Skeletal muscle tissue (tissue), 4 donors: ENCODE measurements around the gene CYP2B6. TPM values are rescaled to one million over a fixed set of nuclear protein-coding genes. Genes with fewer than 3 reads are reported as not detected.
"Not testable (repeated sequence)": the region's sequence is repeated elsewhere in the genome, so short reads cannot be mapped to it uniquely, and the experiment has no call there.

ENCODE experiments used
- H3K27ac ChIP-seq: one replicate; pipeline ENCODE4 v1.7.0; 2013; ENCODE audit warnings: mild to moderate bottlenecking, low read depth, low read length, inconsistent platforms
- H3K27me3 ChIP-seq, 3 donors: one replicate each; pipeline ENCODE4 v1.7.0; 2013; ENCODE audit warnings: low read length in 3 of 3; ENCODE audit not compliant: control insufficient read depth in 3 of 3, insufficient read depth in 3 of 3
- H3K36me3 ChIP-seq, 3 donors: one replicate each; pipeline ENCODE4 v1.7.0; 2013; ENCODE audit warnings: low read length in 3 of 3; ENCODE audit not compliant: control insufficient read depth in 3 of 3, insufficient read depth in 3 of 3
- H3K4me1 ChIP-seq, 3 donors: one replicate each; pipeline ENCODE4 v1.7.0; 2013; ENCODE audit warnings: low read length in 3 of 3, mild to moderate bottlenecking in 3 of 3; ENCODE audit not compliant: control insufficient read depth in 3 of 3, insufficient read depth in 3 of 3
- H3K4me3 ChIP-seq, 3 donors: one replicate each; pipeline ENCODE4 v1.7.0; 2013; ENCODE audit warnings: low read length in 3 of 3
- H3K9ac ChIP-seq, 3 donors: one replicate each; pipeline ENCODE4 v1.7.0; 2013; ENCODE audit warnings: low read length in 3 of 3, mild to moderate bottlenecking in 3 of 3, moderate library complexity in 2 of 3, low read depth in 1 of 3
- H3K9me3 ChIP-seq, 3 donors: one replicate each; pipeline ENCODE4 v1.7.0; 2013; ENCODE audit warnings: low read length in 3 of 3; ENCODE audit not compliant: control insufficient read depth in 3 of 3
- total RNA-seq: library from RNA; depleted of rRNA; stranded (reverse); fragments of >200 nt; gene quantifications from one replicate; pipeline ENCODE4 v1.2.3, GENCODE V29; 2014
- donor health status: Osteomylitis.

The CYP2B6 gene
- total RNA-seq, 1 donor from 2014 or later = not detected

- Histone ChIP-seq H3K4me1 (no peaks in the 10 kb centered on the region), H3K27ac (no peak overlapping the region), H3K4me3 (no peak overlapping the region), H3K36me3 (no peaks in the 10 kb centered on the region), H3K9ac (no peak overlapping the region), H3K27me3 (peaks cover 0 to 5% (median 5%) of the 10 kb centered on the region in 3 donors), H3K9me3 (no peaks in the 10 kb centered on the region)
Observed at GRCh38 chr19:40960780-40961179, 30.3 kb upstream of the CYP2B6 start.

DNA sequence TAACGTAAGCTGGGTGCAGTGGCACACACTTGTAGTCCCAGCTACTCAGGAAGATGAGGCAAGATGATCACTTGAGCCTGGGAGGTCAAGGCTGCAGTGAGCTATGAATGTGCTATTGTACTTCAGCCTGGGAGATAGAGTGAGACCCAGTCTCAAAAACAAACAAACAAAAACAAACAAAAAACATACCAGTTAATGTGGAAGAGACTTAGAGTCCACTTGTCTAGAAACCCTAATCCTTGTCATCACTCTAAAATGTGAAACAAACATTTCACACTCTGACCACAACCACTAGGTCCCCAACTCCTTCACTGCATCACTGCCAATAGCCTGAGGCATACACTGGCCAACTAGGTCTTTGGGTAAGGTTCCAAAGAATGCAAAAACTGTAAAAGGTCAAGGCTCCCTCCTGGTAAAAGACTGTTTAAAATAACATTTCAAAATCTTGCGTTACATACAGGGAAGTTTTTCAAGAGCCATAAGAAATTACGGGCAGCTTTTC, 28.6 kb upstream of the CYP2B6 start:
- H3K4me3 ChIP-seq = no peak overlapping the region
- no peaks in the 10 kb centered on the region for H3K4me1 ChIP-seq
- no peaks in the 10 kb centered on the region for H3K36me3 ChIP-seq
- no peaks in the 10 kb centered on the region for H3K9me3 ChIP-seq
- H3K27ac ChIP-seq = no peak overlapping the region
- no peak overlapping the region for H3K9ac ChIP-seq
- peaks cover 0 to 5% (median 5%) of the 10 kb centered on the region in 3 donors for H3K27me3 ChIP-seq

DNA sequence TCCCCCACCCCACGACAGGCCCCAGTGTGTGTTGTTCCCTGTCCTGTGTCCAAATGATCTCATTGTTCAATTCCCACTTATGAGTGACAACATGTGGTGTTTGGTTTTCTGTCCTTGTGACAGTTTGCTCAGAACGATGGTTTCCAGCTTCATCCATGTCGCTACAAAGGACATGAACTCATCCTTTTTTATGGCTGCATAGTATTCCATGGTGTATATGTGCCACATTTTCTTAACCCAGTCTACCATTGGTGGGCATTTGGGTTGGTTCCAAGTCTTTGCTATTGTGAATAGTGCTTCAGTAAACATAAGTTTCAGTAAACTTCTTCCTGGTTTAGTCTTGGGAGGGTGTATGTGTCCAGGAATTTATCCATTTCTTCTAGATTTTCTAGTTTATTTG, 26.7 kb upstream of the CYP2B6 start:
- H3K9ac ChIP-seq, H3K27me3 ChIP-seq, H3K27ac ChIP-seq, H3K4me1 ChIP-seq, H3K36me3 ChIP-seq, H3K9me3 ChIP-seq, H3K4me3 ChIP-seq: not testable (repeated sequence)

- not testable (repeated sequence) for H3K27ac ChIP-seq, H3K4me3 ChIP-seq, H3K36me3 ChIP-seq, H3K9me3 ChIP-seq, H3K27me3 ChIP-seq, H3K9ac ChIP-seq, H3K4me1 ChIP-seq
Observed at GRCh38 chr19:40965351-40965750, 25.7 kb upstream of the CYP2B6 start.

DNA sequence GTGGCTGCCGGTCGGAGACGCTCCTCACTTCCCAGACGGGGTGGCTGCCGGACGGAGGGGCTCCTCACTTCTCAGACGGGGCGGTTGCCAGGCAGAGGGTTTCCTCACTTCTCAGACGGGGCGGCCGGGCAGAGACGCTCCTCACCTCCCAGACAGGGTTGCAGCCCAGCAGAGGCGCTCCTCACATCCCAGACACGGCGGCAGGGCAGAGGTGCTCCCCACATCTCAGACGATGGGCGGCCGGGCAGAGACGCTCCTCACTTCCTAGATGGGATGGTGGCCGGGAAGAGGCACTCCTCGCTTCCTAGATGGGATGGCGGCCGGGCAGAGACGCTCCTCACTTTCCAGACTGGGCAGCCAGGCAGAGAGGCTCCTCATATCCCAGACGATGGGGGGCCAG, 24.5 kb upstream of the CYP2B6 start:
- H3K4me3 ChIP-seq, H3K9ac ChIP-seq, H3K9me3 ChIP-seq, H3K27me3 ChIP-seq, H3K36me3 ChIP-seq, H3K4me1 ChIP-seq, H3K27ac ChIP-seq: not testable (repeated sequence)

- H3K4me1 ChIP-seq, H3K9ac ChIP-seq, H3K27ac ChIP-seq, H3K27me3 ChIP-seq, H3K4me3 ChIP-seq, H3K9me3 ChIP-seq, H3K36me3 ChIP-seq: not testable (repeated sequence)
Observed at GRCh38 chr19:40968065-40968464, 23.0 kb upstream of the CYP2B6 start.

- not testable (repeated sequence) for H3K4me3 ChIP-seq, H3K9ac ChIP-seq, H3K27ac ChIP-seq, H3K9me3 ChIP-seq, H3K27me3 ChIP-seq, H3K4me1 ChIP-seq, H3K36me3 ChIP-seq
Observed at GRCh38 chr19:40969721-40970120, 21.4 kb upstream of the CYP2B6 start.

DNA sequence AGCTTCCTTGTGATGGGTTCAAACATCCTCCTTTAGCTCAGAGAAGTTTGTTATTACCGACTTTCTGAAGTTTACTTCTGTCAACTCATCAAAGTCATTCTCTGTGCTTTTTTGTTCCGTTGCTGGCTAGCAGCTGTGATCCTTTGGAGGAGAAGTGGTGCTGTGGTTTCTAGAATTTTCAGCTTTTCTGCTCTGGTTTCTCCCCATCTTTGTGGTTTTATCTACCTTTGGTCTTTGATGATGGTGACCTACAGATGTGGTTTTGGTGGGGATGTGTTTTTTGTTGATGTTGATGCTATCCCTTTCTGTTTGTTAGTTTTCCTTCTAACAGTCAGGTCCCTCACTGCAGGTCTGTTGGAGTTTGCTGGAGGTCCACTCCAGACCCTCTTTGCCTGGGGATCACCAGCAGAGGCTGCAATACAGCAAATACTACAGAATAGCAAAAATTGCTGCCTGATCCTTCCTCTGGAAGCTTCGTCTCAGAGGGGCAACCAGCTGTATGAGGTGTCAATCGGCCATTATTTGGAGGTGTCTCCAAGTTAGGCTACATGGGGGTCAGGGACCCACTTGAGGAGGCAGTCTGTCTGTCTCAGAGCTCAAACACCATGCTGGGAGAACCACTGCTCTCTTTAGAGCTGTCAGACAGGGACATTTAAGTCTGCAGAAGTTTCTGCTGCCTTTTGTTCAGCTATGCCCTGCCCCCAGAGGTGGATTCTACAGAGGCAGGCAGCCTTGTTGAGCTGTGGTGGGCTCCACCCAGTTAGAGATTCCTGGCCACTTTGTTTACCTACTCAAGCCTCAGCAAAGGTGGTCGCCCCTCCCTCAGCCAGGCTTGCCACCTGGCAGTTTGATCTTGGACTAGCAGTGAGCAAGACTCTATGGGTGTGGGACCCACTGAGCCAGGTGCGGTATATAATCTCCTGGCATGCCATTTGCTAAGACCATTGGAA, 20.4 kb upstream of the CYP2B6 start:
- H3K4me1 ChIP-seq, H3K4me3 ChIP-seq, H3K36me3 ChIP-seq, H3K27me3 ChIP-seq, H3K9me3 ChIP-seq, H3K27ac ChIP-seq, H3K9ac ChIP-seq: not testable (repeated sequence)

GRCh38 chr19:40974633-40975037, 16.4 kb upstream of the CYP2B6 start:
- Histone ChIP-seq H3K4me1 (no peaks in the 10 kb centered on the region), H3K9ac (no peak overlapping the region), H3K9me3 (no peaks in the 10 kb centered on the region), H3K27ac (no peak overlapping the region), H3K36me3 (no peaks in the 10 kb centered on the region), H3K27me3 (peaks cover 0 to 10% (median 4%) of the 10 kb centered on the region in 3 donors), H3K4me3 (no peak overlapping the region)

- Histone ChIP-seq H3K9ac (no peak overlapping the region), H3K27ac (no peak overlapping the region), H3K36me3 (no peaks in the 10 kb centered on the region), H3K9me3 (no peaks in the 10 kb centered on the region), H3K27me3 (peaks cover 0 to 10% (median 4%) of the 10 kb centered on the region in 3 donors), H3K4me3 (no peak overlapping the region), H3K4me1 (no peaks in the 10 kb centered on the region)
Observed at GRCh38 chr19:40976134-40976533, 14.9 kb upstream of the CYP2B6 start.
